Vagina (tissue), 2 donors: Measurements from ENCODE around the gene FADS6.

Experiments
- CTCF ChIP-seq, 3 experiments: fragments of 450-650 bp in 2 of 3; fragments of 200-600 bp in 1 of 3; sonication (generic) in 1 of 3; IDR thresholded peaks; one replicate each; pipeline ENCODE4 v1.5.1; 2017 to 2019; ENCODE audit warnings: antibody characterized with exemption in 3 of 3, mild to moderate bottlenecking in 2 of 3, moderate library complexity in 2 of 3
- POLR2A ChIP-seq, 2 donors: fragments of 450-650 bp; IDR thresholded peaks; one replicate each; pipeline ENCODE4 v1.6.1; 2017; ENCODE audit warnings: antibody characterized with exemption in 2 of 2, mild to moderate bottlenecking in 2 of 2, moderate library complexity in 2 of 2
- POLR2AphosphoS5 ChIP-seq, 2 donors: sonication (generic); formaldehyde crosslinking; IDR thresholded peaks; one replicate each; pipeline ENCODE4 v1.9.0; 2017; ENCODE audit warnings: antibody characterized with exemption in 2 of 2, mild to moderate bottlenecking in 2 of 2, low read depth in 1 of 2; ENCODE audit not compliant: insufficient read depth in 1 of 2

DNA sequence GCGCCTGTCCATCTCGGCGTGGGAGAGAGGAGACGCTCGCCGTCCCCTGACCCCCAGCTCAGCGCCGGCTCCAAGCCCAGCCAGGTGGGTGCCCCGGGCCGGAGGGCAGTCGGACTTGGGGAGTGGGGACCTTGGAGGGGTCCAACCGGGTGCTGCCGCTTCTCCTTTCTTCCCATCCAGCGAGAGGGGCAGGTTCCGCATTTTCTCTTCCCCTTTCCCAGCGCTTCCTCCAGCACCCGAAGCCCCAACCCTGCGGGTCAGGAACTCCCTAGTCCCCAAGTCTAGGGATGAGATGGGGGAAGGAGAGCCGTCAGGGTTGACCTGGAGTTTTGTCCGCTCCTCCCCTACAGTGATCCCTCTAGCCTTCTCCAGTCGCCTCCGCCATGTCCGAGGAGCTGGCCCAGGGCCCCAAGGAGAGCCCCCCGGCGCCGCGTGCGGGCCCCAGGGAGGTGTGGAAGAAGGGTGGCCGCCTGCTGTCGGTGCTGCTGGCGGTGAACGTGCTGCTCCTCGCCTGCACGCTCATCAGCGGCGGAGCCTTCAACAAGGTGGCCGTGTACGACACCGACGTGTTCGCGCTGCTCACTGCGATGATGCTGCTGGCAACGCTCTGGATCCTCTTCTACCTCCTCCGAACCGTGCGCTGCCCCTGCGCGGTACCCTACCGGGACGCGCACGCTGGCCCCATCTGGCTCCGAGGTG, 31.0 kb upstream of the FADS6 start, which contains the start of gene OTOP2:
- TF ChIP-seq POLR2A (IDR thresholded peaks at IDR 0.05) (no peak), CTCF (IDR thresholded peaks at IDR 0.05) (no peak), POLR2AphosphoS5 (IDR thresholded peaks at IDR 0.05; ENCODE audit: insufficient read depth in 1 of 2, low read depth in 1 of 2) (no peak)
